Stimulated activated CD4-positive, alpha-beta T cell treated with anti-CD3 and anti-CD28 coated beads, Interleukin-15, amount 100 ng/mL, for 1 hour (primary cell): ENCODE data around the gene MOV10L1.
"Not testable (repeated sequence)": the region's sequence is repeated elsewhere in the genome, so short reads cannot be mapped to it uniquely, and the experiment has no call there.

ENCODE experiments used
- DNase-seq, 2 donors: peaks; one replicate each; pipeline ENCODE4 v3.0.0-alpha.2; 2020; ENCODE audit warnings: low read depth in 1 of 2, low spot score in 1 of 2

Gene MOV10L1

DNA sequence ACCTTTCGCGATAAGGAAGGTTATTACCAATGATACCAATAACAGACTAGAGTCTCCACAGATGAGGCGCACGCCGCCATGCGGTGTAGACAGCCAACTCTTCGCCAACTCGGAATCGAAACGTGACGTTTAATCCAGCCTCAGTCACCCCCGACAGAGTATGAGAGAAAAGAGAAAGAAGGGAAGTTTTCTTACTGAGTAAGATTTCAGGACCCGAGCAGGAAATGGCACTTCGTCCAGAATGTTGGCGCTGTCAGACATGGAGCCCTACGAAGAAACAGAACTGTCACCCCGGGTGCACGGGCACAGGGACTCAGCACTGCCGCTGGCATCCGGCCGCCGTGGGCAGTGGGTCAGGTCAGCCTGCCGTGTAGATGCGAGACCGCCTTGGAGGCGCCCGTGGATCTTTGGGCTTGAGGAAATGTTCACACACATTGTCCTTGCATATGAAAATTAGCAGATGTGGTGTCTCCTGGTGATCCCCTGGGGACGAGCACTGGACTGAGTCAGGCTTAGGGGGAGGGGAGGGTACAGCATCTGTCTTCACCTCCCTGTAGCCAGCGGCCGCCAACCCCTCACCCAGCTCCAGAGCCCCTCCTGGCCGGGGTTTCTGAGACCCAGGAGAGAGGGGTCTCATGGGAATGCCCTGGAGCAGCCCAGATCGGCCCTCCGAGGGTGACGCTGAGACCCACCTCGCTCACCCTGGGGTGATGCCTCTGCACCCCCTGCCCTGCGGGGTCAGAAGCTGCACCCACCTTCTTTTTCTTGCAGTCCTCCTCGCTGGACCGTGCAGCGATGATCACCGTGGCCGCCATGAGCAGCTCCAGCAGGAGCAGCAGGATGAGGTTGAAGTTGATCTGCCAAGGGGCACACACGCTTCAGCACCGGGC is 12.9 kb upstream of the MOV10L1 start:
- DNase-seq = no peak

DNA sequence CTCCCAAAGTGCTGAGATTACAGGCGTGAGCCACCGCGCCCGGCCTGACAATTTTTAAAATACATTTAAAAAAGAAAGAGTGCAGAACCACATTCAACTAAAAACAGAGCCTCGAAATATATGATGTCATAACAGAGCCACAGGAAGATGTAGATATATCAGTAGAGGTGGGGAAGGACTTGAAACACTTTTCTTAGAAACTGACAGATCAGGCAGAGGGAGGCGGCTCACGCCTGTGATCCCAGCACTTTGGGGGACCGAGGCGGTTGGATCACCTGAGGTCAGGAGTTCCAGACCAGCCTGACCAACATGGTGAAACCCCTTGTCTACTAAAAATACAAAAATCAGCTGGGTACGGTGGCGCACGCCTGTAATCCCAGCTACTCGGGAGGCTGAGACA is 11.6 kb upstream of the MOV10L1 start:
- DNase-seq = no peak

- DNase-seq = no peak
Measured at GRCh38 chr22:50078761-50079160, 11.0 kb upstream of the MOV10L1 start.

- no peak for DNase-seq
Measured at GRCh38 chr22:50080077-50080465, 9.7 kb upstream of the MOV10L1 start.

GRCh38 chr22:50081426-50082196 is 8.2 kb upstream of the MOV10L1 start:
- no peak for DNase-seq

- DNase-seq = no peak
Measured at GRCh38 chr22:50082197-50082715, 7.5 kb upstream of the MOV10L1 start.

GRCh38 chr22:50082961-50083461 is 6.8 kb upstream of the MOV10L1 start:
- no peak for DNase-seq

DNA sequence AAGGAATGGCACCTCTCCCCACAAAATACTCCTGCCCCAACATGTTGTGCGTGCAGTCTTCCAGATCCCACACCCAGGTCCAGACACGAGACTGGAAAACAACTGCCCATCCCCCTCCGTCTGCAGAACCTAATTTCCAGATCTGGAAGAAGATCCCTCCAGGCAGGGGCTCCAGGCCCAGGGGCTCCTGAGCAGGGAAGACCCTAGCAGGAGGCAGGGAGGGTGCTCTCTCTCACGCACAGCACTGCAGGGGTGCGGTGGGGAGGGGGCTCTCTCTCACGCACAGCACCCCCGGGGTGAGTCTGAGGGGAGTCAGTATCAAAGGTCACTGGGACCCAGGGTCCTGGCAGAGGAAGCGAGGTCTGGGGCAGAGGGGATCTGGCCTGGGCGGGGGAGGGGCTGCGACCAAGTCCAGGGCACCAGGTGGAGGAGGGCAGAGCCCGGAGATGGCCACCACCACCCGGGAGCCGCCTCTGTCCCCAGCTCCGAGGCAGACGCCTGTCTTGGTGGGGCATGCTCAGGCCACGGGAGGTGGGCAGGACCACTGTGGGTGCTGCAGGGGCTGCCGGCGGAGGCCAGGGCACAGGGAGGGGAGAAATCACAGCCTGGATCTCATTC is 6.2 kb upstream of the MOV10L1 start:
- DNase-seq = no peak

GRCh38 chr22:50084080-50084477 is 5.7 kb upstream of the MOV10L1 start:
- no peak for DNase-seq

DNA sequence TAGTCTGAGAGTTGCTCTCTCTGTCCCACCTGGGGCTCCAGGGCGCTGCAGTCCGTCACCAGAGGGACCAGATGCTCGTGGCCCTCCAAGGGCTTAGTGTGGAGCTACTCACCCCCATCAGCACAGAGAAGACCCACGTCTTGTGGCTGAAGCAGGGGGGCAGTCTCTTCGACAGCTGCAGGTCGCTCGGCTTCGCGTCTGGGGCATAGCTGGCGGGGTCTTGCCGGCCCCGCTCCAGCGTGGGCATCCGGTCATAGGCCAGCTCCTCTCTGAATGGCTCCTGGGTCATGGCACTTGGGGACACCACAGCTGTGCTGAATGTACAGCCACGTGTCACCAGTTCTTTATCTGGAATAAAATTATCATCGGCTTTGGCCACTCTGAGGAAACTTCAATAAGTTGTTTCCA is 5.2 kb upstream of the MOV10L1 start:
- DNase-seq = no peak

DNA sequence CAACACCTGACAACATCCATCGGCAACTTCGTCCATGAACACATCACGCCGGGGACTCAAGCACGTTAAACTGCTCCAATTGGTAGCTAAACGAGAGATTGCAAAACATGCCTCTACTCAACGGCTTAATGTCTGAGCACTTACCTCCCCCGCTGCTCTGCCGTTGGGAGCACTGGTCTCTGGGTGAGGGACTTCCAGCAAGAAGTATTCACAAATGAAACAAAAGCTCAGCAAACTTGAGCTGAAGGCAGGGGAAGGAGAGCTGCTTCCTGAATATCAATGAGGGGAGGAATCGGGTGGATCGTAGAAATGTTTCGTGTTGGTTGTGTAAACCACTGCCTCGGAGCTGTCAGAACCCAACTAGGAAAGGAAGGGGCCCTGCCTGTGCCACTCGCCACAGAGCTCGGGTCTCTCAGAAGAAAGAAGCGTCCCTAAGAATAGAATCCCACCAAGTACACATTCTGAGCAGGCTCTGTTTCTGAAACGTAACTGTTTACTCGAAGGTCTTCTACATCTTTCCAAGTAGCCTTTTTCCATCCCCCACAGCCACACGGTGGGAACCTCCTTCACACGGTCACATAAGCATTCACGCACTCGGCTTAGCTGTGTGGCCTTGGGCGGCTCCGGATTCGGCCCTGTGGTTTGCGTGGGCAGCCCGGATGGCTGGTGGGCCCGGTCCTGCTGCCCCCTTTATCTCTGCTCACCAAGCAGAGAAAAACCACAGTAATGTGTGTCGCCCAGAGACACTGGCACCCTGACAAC is 4.4 kb upstream of the MOV10L1 start, which contains the start of gene MLC1:
MLC1 (minus strand) TSS at position 216 of the 762 bp plus-strand sequence. CDS start 524 bp downstream, outside the sequence.
- DNase-seq = no peak

- DNase-seq = no peak
Measured at GRCh38 chr22:50086526-50086925, 3.3 kb upstream of the MOV10L1 start.

- not testable (repeated sequence) for DNase-seq
Measured at GRCh38 chr22:50086975-50087374, 2.8 kb upstream of the MOV10L1 start.

GRCh38 chr22:50087646-50088045 is 2.2 kb upstream of the MOV10L1 start:
- no peak for DNase-seq

GRCh38 chr22:50088096-50088495 is 1.7 kb upstream of the MOV10L1 start:
- DNase-seq = no peak

DNA sequence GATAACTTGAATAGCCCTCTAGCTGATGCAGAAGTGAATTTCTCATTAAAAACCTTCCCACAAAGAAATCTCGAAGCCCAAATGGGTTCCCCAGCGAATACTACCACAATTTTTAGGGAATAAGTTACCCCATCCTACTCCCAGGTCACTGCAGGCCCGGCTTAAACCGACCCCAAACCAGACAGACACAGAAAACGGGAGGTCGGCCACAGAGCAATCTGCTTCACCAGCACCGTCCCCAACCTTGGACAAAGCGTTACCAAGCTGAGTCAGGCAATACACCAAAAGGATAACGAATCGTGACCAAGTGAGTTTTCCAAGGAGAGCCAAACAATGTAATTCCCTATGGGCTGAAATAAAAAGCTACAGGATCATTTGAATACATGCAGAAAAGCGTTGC is 575 bp upstream of the MOV10L1 start:
- no peak for DNase-seq

- no peak for DNase-seq
Measured at GRCh38 chr22:50090412-50090714, 557 bp downstream of the MOV10L1 start.

DNA sequence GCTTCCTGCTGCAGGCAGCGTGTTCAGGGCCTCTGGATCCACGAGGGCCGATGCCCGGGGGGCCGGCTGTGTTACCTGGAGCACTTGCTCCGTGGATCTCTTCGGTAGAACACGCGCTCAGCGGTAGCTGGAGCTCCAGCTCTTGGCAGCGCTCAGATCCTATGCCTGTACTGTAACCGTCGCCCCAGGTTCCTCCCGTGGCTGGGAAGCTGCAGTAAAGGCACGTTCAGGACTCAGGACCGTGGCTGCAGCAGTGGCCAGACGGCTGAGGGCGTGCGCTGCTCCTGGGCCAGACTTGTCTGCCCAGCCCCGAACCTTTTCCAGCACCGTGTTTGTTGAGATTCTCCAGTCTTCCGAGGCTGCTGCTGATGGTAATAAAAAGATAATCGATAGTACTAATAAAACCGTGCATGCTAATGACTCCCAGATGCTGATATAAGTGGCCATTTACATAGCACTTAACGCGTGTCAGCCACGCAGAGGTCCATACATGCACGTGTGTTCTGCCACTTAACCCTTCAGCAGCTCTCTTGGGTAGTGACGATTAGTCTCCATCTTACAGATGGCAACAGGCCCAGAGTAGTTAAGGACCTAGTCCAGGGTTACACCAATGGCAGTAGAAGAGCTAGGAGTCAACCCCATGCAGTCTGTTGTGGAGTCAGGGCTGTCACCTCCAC is 1.4 kb downstream of the MOV10L1 start:
- no peak for DNase-seq

DNA sequence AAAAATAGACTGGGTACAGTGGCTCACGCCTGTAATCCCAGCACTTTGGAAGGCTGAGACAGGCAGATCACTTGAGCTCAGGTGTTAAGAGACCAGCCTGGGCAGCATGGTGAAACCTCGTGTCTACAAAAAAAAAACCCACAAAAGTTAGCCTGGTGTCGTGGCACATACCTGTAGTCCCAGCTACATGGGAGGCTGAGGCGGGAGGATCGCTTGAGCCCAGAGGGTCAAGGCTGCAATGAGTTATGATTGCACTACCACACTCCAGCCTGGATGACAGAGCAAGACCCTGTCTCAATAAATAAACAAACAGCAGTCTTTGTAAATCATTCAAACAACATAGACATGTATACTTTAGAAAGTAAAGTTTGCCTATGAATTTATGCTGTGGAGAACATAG is 2.5 kb downstream of the MOV10L1 start:
- DNase-seq = no peak

- no peak for DNase-seq
Measured at GRCh38 chr22:50098052-50098451, 8.2 kb downstream of the MOV10L1 start.
